ENCODE data around the gene VTCN1. TPM values are rescaled to one million over a fixed set of nuclear protein-coding genes. Genes with fewer than 3 reads are reported as not detected.

VTCN1 gene
- 0.35 and 0.84 TPM in 2 replicates for total RNA-seq

GRCh38 chr1:117210831-117211261 lies at the start of gene VTCN1:
VTCN1 (minus strand) TSS chr1:117210927; CDS start chr1:117210855, 72 bp downstream.

GRCh38 chr1:117121589-117122329 lies 89.0 kb downstream of the VTCN1 start, which contains the start of gene TRIM45:
TRIM45 (minus strand) TSS chr1:117121749; CDS start chr1:117121201, 548 bp downstream.

Other genes with a start within 250 kb of the VTCN1 start
- 0.07 and 0.14 TPM in 2 replicates for gene CD101, start 209.2 kb downstream of the VTCN1 start, total RNA-seq
- gene TTF2, start 150.6 kb downstream of the VTCN1 start, total RNA-seq, result 17.3 and 30.4 TPM in 2 replicates
- 0.65 and 1.7 TPM in 2 replicates for gene TRIM45, start 89.2 kb downstream of the VTCN1 start, total RNA-seq
- 16.5 and 23.0 TPM in 2 replicates for gene MAN1A2, start 156.5 kb upstream of the VTCN1 start, total RNA-seq

All from airway epithelial cell (primary cell).